MM.1S (cell line): ENCODE results near the gene COL2A1.

Experiments
- CTCF ChIP-seq: fragments of 300-600 bp; sonication (generic); IDR thresholded peaks from 2 replicates; pipeline ENCODE4 v1.5.1; 2016; ENCODE audit warnings: antibody characterized with exemption, low read length, mixed read lengths
- EZH2 ChIP-seq: fragments of 300-600 bp; sonication (generic); optimal IDR thresholded peaks from 2 replicates; pipeline ENCODE3; 2017; ENCODE audit warnings: low read depth, mild to moderate bottlenecking, antibody characterized with exemption, low read length, mixed read lengths

GRCh38 chr12:48002414-48002730 is 1.9 kb downstream of the COL2A1 start:
- TF ChIP-seq CTCF (no peak), EZH2 (no peak)
